HG03095 (cell line): ENCODE results near the gene TP53BP1.

Source experiments
- ATAC-seq: cut with Tn5 transposase; IDR thresholded peaks from one replicate; pipeline ENCODE4 v1.9.1; 2021; ENCODE audit warnings: moderate library complexity; ENCODE audit not compliant: unreplicated experiment

The TP53BP1 gene

DNA sequence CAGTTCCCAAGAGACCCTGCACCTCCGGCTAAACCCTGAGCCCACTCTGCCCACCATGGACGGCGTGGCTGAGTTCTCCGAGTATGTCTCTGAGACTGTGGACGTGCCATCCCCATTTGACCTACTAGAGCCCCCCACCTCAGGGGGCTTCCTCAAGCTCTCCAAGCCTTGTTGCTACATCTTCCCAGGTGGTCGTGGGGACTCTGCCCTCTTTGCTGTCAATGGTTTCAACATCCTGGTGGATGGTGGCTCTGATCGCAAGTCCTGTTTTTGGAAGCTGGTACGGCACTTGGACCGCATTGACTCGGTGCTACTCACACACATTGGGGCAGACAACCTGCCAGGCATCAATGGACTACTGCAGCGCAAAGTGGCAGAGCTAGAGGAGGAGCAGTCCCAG is 28.5 kb upstream of the TP53BP1 start:
- ATAC-seq = no peak

- no peak for ATAC-seq
These were observed 27.2 kb upstream of the TP53BP1 start for GRCh38 chr15:43520138-43520537.

DNA sequence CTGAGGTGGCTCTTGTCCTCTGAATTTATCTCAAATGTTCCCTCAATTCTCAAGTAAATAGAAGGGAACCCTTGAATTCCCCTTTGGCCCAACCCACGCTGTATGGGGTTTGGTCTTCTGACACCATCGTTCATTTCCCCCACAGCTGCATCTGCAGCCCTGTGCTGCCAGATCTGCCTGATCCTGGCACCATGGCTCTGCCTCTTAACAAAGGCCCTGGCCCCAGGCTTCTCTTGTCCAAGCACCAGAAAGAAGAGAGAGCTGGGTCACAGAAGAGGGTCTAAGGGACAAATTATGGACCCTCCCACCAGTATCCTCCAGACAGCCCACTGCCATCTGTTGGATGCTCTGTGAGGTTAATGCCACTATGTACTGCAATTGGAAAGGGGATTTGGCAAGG is 26.2 kb upstream of the TP53BP1 start:
- no peak for ATAC-seq

DNA sequence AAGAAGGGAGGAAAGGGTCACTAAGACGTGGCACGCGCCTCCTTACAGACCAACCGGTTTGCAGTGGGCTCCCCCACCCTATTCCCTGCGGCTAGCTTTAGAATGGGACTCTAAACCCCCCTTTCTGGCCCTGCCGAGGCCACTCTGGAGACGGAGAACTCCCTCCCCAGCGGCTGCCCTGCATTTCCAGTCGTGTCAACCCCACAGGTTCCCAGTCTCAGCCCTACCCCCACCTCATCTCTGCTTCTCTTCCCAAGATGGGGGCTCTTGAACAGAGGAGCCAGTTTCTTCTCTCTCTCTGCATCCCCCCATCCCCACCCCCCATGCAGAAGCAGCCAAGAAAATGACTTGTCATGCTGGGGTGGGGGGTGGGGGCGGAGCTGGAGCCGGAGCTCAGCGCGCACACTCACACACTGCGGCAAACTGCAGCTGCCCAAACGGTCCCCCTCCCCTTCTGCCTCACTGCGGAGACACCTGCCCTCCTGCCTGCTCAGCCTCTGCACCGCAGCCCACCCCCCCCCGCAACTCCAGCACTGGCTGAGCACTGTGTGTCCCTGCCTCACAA is 25.3 kb upstream of the TP53BP1 start:
- no peak for ATAC-seq

DNA sequence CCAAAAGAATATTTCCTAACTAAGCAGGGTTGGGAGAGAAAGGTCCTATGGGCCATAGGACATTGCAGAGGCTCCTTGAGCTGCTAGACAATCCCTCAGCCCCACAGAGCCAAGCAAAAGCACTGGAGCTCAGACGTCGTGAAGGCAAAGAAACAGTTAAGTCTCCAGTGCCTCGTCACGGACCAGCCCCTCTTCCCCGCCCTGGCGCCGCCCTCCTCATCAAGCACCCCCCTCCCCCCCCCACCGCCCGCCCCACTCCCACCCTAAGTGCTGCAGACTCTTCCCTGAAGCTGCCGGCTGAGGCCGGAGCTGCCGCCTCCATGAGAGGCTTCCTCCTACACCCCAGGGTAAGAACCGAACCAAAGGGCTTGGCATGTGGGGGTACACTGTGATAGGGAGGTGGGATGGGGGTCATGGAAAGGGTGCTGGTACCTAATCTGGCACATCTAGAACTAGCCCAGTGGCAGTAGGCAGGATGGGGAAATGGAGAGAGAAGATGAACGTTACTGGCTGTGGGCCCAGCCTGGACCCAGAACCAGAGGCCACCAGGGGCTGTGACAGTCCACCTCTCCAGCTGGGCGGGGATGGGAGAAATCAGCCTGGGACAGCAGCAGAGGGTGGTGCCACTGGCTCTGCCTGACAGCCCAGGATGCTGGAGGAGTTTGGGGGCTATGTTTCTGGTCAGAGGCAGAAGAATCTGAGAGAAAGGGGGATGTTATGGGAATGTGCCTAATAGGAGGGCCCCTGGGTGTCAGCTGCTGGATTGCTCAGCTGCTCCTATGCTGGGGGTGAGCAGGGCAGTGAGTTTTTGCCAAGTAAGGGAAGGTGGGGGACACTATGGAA is 24.6 kb upstream of the TP53BP1 start, which contains the start of gene MAP1A:
Gene MAP1A (plus strand): TSS at position 255 of the 843 bp plus-strand sequence. CDS start 3,866 bp downstream, outside the sequence.
- ATAC-seq = no peak

DNA sequence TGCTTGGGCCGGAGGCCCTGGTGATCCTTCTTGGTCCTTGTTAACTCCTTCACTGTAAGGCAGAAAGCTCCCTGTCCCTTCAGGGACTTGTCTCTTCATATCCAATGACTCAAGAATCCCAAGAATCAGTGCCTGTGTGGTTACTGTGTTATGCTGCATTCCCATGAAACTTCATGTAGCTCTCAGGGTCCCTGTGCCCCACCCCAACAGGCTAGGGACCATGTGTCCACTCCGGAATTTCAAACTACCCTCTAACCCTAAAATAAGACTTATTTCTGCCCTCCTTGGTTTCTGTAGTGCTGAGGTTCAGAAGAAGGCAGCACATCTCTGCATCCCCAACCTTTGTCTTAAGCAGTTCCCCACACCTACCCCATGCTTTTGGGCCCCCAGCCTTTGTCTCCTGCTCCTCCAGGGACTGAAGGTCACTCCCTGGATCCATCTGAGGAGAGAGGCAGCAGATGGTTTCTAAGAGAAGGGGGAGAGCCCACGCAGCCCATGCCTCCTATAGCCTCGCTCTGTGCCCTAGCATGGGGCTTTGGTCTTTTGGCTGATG is 23.9 kb upstream of the TP53BP1 start:
- no peak for ATAC-seq

DNA sequence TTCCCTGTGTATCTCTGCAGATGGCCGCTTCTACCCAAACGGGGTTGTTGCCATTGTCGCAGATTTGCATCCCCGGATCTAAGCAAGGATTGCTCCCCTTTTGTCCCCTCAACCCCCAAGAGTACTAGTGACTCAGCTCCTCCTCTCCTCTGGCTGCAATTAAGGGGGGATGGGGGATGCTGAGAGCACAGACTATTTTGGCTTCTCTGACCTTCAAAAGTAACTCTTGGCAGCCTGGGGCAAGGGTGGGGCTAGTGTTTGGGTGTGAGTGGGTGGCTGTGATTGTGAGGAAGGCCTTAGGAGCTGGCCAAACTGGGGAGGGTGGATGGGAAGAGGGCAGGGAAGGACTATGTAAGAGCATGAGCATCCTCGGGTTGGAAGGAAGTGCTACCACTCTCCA is 23.2 kb upstream of the TP53BP1 start:
- ATAC-seq = no peak

GRCh38 chr15:43515741-43516140 is 22.8 kb upstream of the TP53BP1 start:
- no peak for ATAC-seq

DNA sequence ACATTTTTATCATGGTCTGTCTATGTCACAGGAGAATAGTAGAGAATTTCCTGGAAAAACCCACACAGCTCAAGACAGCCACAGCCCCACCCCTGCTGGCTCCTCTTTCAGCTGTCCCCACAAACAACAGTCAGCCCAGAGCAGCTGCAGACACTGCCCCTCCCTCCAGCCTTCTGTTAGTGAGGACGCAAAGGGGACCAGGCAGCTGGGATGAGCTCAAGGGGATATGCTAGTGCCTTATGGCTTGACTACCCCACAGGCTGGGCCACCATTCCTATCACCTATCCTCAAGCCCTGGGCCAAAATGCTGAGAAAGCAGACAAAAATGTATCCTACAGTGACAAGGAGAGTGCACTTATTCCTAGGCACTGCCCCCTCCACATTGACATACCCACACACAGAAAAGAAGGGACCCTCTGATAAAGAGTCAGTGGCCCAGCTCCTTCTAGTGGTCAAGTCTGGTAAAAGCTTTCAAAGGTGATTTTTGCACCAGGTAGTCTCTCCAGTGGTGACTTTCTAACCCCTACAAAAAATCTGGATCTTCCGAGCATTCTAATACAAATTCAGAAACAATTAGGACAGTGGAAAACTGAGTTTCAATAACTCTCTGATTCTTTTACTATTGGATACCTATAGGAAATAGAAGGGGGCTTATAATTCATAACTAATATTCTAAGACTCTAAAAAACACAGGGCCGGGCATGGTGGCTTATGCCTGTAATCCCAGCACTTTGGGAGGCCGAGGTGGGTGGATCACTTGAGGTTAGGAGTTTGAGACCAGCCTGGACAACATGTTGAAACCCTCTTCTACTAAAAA is 21.5 kb upstream of the TP53BP1 start:
- no peak for ATAC-seq

GRCh38 chr15:43513550-43513949 is 20.6 kb upstream of the TP53BP1 start:
- no peak for ATAC-seq

DNA sequence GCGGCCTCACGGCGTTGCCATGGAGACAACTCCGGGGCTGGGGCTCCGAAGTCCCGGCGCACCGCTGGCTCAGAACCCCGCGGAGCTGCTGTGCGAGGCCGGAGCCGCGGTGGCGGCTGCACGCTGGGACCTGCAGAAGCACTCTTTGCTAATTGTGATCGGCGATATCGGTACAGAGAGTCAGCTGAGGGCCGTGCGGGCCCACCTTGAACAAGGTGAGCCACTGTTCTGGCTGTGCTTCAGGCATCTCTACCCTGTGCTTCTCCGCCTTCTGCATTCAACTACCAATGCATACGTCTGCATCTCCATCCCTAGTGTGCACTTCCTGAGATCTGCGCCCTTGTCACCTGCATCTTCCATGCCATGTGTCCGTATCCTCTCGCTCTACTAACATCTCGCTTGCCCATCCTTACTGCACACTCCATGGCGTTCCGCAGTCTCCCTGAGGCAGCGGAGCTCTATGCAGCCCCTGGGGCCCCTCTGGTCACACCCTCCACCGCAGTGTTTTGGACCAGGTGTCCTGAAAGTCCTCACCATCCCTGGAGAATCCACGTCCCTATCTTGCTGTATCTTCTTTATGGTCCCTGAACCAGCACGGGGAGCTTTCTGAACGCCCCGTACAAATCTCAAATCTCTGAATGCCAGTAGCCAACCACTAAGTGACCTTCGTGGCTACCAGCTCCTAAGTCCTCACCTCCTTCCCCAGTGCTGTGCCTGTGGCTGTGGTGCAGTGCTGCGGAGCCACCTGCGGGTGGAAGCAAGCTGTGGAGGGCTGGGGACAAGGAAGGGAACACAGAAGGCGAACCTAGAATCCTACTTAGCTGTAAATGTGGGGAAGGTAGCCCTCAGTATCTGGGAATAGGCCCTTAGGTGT is 18.3 kb upstream of the TP53BP1 start:
- ATAC-seq = no peak

DNA sequence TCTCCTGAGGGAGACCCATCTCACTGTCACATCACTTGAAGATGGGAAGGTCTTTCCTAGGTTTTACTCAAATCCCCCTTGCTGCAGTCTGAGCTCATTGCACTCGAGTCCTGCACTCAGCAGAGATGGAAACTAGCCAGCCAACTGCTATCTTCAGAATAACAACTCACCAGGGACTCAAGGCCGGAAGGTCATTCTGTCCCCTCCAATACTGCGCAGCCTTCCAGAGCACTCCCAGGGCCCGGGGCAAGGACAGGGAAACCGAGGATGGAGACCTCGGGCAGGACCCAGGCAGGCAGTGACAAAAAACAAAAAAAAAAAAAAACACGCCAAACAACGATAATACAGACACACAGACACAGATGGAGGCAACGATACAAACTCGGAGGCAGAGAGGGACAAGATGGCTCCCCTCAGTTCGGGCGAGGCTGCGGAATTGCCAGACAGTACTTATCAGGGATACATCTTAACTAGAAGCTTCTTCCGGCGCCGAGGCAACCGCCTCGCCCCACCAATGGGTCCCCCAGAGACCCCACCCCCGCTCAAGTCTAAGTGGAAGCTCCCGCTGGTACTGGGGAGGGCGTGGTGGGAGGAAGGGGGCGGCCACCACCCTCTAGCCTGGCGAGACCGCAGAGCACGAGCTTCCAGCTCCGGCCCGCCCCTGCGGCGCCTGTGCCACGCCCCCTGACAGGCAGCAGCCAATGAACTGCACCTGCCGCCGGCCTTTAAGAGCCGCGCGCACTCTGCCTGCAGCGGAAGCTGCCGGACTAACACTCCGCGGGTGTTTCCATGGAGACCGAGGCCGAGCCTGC is 17.4 kb upstream of the TP53BP1 start:
- ATAC-seq = peak; percentile 94

- ATAC-seq = no peak
These were observed 16.8 kb upstream of the TP53BP1 start for GRCh38 chr15:43509660-43510199.

GRCh38 chr15:43508991-43509659 is 16.2 kb upstream of the TP53BP1 start:
- no peak for ATAC-seq

DNA sequence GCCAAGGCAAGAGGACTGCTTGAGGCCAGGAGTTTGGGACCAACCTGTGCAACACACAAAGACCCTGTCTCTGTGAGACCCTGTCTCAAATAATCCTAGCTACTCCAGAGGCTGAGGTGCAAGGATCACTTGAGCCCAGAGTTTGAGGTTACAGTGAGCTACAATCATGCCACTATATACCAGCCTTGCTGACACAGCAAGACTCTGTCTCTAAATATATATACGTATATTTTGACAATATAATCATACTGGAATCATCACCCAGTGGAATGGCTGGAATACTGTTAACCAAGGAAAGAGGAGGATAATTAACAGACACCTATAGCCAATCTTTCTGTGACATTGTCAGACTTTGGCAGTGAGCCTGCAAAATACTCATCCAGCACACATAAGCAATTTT is 15.5 kb upstream of the TP53BP1 start:
- no peak for ATAC-seq

DNA sequence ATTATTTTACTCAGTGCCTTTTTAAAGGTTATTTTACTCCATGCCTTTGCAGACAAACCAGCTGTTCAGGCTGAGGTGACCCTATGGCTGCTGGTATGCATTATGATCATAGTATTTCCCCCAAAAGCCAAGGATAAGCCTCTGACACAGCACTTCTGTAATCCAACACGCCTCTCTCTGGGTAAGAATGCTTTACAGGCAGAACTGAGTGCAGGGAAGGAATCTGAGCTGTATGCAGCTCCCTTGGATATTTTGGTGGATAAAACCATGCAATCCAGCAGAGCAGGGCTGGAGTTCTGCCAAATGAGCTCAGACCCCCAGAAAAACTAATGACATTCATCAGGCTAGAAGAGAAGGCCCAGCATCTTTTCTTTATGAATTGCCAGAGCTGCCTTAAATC is 12.8 kb upstream of the TP53BP1 start:
- ATAC-seq = no peak

DNA sequence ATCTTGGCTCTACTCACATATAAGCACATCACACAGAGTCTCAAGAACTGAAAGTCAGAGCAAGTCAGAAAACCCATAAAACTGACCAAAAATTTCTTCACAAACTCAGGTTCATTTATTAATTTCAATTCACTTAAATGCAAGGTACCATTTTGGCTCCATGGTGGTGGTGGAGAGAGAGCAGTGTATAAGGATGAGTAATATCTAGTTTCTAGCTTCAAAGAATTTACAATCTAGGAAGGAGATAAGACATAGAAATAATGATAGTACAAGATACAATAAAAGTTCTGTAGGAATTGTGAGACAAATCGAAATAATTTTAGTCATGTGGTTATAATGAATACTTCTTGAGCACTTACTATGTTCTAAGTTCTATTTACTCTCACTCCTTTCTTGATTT is 6.7 kb upstream of the TP53BP1 start:
- ATAC-seq = no peak

GRCh38 chr15:43498990-43499389 is 6.0 kb upstream of the TP53BP1 start:
- no peak for ATAC-seq
